ENCODE data around the gene SND1.
"Not testable (repeated sequence)": the region's sequence is repeated elsewhere in the genome, so short reads cannot be mapped to it uniquely, and the experiment has no call there.

Gene SND1

DNA sequence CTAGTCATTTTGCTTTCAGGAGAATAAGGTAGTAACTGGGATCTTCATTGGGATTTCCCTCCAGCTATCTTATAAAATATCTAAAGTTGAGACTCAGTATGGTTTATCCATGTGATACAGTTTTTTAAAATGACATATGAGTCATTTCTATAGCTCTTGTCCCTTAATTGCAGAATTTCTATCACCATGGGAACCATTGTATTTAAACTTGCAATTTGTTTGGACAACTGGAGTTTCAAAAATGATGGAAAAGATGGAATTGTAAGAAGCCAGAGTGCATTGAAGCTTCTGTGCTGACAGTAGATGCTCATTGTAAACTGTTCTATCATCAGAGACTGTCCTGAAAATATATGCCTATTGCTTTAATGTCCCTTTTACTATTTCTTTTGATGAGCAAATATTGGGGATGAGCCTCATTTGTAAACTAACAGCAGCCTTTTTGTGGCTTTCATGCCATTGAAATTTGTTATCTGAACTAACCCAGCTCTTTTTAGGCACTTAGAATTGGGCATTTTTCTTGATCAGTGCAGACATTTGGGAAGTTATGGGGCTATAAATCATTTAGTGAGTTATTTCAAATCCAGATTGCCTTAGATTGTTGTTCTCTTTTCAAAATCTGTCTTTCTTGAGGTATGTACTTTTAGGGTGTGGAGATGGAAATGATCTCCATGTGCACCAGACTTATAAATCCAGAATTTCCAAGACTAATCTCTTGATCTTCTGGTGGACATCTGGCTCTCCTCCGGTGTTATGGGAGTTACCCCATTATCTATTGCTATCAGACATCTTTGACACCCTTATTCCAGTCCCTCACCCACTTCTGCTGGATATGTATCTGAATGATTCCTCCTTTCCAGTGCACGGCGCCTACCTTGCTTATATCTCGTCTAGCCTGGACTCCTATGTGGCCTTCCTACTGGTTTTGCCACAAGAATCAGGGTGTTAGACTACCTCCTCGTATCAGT, 159.0 kb downstream of the SND1 start:
- no peak for DNase-seq

DNA sequence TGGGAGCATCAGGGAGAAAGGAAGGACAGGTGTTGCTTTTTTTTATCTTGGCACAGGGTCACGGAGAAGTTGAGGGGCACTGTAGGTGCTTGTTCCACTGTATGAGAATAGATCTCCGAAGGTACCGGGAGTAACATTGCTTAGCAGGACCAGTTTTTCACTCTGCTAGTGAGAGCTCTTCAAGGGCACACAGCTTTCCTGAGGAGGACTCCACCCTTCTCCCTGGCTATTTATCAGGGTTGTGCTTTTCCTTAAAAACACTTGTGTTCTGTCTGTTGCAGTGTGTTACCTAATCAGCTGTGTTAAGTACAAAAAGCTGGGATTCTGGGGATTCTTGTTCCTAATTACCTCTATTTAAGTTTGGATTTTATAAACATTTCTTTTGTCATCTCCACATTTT, 160.5 kb downstream of the SND1 start:
- DNase-seq, result no peak

DNA sequence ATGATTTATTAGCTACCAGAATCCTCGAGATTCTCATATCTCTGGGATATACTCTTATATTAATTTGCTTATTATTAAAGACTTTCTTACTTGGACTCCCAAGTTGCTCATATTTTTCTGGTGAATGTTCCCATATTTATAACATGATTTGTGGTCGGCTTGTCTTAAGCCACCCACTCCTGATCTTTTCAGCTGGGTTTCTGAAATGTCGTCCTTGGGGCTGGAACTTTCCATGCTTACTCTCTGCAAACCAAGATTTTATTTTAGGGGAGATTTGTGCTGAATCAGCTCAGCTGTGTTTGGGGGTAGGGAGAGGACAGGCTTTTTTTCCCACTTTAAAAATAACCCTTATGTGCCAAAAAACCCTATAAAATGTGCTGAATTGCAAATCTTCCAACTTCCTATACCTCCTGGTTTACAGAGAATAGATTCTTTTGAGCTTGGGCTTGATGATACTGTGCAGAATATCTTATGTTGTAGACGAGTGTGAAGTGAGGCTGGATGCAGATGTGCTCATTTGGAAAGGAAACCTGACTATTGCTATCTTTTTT, 162.1 kb downstream of the SND1 start:
- no peak for DNase-seq

DNA sequence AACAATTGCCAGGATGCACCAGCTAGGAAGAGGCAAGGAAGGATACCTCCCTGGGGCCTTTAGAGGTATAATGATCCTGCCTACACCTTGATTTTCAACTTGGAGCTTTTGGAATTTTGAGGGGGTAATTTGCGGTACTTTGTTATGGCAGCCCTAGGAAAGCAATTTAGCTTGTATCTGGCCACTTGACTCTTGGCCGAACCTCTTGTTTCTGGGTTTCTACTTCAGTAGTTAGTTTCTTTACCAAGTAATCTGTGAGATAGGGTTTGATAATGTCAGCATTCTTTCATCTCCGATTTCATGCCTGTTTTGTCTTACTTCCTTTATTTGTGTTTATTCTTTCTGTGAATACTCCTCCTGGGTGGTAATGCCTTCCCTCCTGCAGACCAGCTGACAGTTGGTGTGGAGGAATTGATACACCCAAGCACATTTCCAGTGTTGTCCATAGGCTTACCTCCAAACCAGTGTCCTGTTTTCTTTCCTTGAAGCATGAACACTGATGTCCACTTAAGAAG, 163.7 kb downstream of the SND1 start:
- no peak for DNase-seq

DNA sequence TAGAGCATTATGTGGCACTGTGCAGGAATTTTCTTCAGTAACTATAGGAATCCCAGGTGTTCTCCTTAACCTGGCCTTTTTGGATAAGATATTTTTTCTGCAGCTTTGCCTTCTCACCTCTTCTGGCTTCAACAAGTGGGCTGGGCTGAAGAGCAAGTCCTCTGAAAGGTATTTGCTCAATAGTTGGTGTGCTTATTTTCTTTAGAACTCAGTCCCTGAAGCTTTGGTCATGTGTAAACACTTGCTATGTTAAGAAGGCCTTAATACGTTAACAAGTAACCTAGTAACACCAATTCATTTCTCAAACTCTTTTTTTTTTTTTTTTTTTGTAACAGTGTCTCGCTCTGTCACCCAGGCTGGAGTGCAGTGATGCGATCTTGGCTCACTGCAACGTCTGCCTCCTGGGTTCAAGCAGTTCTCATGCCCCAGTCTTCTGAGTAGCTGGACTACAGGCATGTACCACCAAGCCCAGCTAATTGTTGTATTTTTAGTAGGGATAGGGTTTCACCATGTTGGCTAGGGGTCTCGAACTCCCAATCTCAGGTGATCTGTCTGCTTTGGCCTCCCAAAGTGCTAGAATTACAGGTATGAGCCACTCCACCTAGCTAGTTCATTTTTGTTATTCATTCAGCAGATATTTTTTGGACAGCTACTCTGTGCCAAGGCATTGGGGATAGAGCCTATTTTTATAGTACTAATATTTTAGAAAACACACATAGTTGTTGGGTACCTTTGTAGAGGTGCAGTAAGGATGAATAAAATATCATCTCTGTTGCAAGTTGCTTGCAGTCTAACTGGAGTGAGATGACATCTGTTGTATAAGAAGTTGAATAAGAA, 164.6 kb downstream of the SND1 start:
- no peak for DNase-seq

DNA sequence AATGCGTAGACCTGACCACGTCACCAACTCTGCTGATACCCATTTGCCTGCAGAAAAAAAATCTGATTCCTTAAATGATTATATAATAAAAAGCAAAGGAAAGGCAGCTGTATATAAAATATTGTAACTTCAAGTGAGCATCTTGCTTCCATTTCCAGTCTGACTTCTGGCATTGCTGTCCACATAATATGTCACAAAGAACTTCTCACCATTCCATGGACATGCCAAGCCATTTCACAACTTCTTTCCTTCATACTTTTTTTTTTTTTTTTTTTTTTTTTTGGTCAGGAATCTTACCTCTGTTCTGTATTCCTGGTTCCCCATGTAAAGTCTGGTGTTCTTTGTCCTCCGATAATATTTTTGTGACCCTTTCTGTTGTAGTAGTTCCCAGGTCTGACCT, 165.5 kb downstream of the SND1 start:
- DNase-seq, result no peak

DNA sequence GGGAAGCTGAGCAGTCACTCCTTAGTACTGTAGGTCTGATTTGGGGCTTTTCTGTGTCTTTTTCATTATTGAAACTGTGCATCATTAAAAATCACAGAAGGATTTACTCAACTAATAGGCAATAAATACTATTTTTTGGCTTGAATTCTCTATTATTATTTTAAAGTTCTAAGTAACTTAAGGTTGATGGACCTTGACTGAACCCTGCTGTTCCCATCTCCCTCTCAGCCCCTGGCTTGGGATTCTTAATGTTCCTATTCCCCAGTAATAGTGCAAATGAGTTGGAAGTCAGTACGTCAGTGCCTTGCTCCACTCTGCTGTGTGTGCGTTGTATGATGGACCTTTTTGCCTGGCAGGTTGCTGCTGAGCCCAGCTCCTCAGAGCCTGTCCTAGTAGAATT, 166.3 kb downstream of the SND1 start:
- DNase-seq, result no peak

DNA sequence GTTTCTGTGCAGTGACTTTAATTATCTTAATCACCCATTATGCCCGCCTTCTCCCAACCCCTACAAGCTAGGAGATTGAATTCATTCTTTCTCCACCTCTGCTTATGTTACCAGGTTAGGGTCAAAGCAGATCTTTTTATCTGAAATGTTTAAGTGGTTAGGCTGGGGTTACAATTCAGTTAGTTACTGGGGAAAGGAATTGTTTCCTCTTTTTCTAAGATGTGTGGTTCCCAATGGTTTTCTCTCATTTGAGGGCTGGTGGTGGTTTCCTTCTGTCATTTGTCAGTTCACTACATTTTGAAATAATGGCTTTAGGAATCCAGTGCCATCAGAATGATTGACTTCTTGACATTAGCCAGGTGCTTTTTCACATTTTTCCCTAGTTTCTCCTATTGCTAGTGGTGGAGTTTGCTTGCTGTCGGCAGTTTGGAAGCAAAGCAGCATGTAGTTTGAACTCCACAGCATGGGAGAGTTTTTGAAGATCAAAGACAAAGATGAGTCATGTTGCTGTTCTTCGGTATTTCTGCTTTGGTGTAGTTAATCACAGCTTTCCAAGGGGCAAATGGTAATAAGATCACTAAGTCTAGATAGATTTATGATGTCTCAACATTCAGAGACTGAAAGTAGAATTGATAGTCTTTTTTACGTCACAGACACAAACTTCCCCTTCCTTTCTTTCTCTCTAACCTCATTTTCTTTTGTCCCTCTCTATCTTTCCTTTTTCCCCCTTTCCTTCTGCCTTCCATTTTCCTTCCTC, 168.2 kb downstream of the SND1 start:
- DNase-seq, result no peak

DNA sequence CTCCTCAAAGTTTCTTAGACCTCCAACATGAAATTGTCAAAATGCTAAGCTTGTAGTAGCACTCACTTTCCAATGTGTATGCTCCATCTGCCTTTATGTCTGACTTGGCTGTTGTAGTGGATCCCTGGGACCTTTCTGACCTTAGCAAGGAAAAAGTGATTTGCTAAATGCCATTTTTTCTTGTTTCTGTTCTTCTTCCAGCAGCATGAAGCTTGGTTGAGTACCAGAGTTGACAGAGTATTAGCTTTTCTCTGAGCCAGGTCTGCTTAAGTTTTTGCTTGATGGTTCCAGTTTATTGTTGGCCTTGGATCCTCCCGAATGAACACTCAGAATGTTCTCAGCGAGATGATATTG, 168.7 kb downstream of the SND1 start:
- DNase-seq, result no peak

DNA sequence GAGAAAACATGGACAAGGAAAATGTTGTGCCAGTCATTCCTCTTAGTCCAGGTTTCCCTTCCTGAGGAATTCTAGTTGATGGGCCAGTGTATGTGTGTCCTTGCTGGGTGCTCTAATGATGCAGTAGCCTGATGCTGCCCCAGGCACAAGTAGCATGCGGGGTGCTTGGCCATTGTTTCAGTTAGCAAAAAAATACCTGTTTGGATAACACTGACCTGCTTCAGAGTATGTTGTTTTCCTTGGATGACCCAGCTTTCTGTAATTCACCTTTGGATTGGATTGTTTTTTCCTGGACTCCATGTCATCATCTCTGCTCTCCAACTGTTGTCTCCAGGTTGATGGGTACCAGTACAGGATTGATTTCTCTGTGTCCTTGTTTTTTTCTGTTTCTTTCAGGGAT, 169.2 kb downstream of the SND1 start:
- DNase-seq, result no peak

DNA sequence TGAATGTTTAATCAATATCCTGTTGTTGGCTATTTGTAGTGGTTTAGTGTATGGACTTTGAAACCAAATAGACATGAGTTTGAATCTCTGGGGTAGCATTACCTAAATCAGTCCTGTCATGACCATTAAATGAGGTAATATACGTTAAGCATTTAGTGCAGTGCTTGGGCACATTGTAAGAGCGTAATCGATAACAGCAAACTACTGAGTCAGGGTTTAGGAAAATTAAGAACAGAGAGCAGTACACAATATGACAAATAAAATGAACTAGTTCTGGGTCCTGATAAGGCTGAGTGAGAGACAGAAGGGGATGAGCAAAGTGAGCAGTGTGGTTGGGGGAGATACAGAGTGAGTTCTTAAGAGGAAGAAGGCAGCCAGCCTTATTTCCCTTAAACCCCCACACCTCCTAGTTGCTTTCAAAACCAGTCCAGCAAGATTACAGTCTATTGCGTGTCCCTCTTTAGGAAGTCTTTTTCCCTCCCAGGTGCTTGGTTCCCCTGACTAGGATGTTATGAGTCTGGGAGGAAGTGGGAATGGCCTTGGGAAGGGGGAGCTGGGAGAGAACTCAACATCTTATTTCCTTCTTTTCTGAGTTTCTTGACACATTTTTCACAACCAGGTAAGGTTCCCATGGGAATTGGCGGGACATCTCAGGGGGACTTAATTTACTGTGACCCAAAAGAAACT, 171.0 kb downstream of the SND1 start:
- no peak for DNase-seq

DNA sequence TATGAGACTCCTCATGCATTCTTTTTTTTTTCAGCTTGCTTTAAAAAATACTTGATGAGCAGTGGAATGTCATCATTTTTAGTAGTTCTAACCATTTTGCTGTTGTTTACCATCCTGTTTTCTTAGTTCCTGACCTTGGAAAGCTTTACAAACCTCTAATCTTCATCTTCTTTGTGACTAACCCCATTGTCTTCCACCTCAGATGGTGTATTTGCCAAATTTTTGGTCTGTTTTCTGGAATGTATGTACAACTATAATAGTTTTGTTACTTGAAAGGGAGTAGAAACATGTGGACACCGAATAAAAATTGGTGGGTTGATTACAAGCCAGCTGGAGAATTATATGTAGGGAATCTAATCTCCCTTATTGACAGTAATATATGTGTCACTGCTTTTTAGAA, 172.7 kb downstream of the SND1 start:
- no peak for DNase-seq

DNA sequence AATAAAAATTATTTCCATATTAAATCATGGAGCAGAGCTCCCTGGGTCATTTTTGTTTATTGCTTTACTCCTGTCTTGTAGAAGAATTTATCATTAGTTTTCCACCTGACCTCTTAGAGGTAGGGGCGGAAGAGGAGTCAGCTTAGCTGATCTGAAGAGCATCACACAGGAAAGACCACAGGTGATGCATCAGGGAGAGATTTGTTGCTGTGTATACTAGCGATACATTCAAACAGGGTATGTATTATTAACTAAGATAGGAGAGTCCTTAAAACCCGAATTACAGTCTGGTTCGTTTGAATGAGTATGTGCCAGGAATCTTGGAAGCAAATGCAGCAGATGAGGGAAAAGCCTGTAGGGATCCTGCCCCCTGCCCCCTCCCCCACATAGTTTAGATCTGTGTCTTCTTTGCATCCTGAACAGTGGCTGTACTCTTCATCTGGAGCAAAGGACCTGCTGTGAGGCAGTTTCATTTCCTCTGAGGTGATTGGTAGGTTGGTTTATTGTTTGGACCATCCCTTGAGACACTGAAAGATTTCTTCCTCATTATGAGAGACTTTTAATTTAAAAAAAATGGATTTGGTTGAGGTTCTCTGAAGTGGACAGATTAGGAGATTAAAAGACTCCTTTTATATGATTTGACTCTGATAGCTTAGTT, 177.0 kb downstream of the SND1 start:
- no peak for DNase-seq

DNA sequence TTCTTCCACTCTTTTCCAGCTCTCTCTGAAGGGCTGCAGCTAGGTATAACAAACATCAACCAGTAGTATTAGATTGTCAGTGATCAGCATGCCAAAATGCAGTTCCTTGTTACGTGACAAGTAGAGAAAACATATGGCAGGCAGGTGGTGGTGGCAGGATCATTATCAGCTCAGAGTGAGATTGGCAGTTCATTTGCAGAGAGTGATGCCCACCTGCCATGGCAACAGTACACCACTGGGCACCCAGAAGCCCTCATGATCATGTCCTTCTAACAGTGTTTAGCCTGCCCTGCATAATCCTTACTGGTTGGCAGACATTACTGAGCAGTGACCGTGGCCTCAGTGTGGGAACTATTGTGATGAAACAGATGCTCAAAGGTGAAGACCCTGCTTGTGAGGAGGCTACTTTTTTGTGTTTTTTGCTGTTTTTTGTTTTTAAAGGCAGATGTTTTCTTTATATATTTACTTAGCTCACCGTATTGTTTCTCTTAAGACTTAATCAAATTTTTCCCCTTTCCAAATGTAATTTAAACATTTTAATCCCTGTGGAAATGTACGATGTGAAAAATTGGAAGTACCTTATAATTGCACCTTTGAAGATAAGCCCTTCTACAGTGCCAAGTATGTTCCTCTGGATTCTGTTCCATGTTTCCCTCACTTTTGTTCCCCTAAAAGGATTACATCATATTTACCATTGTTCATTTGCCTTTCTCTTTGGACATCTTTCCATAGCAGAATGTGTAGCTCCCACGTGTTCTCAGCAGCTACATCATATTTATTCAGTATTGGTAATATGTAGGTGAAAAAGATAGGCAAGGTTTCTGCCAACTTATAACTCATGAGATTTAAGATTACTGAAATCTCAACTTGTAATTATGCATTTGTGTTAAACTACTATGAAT, 179.6 kb downstream of the SND1 start:
- DNase-seq, result no peak

DNA sequence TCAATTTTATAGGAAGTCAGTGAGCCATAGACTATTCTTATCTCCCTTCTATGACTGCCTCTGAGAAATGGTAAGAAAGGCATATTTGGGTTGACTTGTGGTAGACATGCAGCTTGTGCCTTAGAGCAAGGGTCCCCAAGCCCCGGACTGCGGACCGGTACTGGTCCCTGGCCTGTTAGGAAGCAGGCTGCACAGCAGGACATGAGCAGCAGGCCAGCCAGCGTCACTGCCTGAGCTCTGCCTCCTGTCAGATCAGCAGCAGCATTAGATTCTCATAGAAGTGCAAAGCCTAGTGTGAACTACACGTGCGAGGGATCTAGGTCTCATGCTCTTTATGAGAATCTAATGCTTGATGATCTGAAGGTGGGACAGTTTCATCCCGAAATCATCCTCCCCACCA, 180.6 kb downstream of the SND1 start:
- no peak for DNase-seq

DNA sequence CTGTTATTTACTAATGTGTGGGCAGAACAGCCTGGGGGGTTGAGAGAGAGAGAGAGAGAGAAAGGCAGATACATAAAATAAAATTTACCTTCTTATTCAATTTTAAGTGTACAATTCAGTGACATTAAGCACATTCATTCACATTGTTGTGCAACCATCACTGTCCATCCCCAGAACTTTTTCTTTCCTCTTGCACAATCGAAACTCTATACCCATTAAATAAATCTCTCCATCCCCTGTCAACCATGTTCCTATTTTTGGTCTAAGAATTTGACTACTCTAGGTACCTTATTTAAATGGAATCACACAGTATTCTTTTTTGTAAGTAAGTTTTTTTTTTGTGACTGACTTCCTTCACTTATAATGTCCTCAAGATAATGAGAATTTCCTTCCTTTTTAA, 181.6 kb downstream of the SND1 start:
- DNase-seq, result no peak

DNA sequence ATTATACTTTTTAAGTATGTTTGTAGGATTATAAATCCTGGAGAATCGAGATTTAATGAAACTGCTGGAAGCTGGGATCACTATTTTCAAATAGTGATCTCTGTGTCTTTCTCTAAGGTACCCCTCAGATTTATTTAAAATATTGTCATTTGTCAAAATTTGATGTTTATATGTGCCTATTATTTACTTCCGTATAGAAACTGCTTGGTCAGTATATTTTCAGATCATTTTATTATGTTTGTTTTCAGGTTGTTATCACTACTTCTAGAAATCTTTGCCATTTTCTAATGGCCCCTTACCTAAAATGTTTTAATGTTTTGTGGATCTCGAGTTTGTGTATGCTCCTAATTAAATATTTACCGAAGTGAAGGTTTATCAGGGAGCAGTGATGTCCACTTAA, 183.7 kb downstream of the SND1 start:
- DNase-seq, result no peak

DNA sequence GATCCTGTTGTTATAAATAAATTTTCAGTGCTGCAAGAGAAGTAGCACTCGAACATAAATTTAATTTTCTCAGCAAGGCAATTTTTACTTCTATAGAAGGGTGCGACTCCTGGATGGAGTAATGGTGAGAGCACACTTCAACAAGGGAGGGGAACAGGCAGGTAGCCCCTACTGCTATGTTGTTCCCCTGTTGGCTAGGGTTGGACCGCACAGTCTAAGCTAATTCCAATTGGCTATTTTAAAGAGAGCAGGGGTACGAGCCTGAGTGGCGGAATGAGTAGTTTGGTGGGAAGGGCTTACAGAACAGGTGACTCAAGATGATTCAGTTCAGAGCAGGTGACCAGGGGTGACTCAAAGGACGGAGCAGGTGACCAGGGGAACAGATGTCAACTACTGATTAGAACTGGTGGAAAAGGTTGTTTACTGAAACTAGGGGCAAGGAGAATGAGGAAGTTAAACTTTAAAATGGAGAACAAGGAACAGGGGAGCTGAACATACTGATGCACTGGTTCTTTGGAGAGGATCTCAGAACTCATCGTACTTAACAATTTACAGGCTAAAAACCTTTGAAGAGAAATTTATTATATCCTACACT, 185.9 kb downstream of the SND1 start:
- not testable (repeated sequence) for DNase-seq

DNA sequence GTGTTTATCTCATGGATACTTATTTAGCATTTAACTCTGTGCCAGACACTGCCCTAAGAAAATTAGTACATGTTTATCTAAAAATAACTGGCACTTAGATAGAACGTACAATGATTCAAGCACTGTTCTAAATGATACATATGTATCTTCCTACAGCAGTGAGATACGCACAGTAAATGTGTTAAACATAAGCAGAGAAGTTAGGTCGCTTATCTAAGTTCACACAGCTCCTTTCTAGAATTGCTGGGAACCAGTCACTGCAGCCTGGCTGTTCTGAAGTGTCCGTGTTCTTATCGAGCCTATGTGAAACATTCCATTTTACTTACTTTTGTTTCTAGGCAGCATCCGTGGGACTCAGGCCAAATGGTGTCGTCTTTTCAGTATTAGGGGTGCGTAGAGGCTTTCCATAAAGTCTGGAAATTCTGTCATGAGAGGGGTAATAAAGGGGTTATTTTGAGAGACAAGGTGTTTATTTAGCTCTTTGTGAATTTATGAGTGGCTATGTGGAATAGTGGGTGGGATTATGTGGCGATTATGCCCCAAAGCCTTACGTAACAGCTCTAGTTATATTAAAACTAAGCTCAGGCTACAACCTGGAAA, 186.9 kb downstream of the SND1 start:
- DNase-seq, result no peak
